ENCODE measurements around the gene PRDM15.

The PRDM15 gene

DNA sequence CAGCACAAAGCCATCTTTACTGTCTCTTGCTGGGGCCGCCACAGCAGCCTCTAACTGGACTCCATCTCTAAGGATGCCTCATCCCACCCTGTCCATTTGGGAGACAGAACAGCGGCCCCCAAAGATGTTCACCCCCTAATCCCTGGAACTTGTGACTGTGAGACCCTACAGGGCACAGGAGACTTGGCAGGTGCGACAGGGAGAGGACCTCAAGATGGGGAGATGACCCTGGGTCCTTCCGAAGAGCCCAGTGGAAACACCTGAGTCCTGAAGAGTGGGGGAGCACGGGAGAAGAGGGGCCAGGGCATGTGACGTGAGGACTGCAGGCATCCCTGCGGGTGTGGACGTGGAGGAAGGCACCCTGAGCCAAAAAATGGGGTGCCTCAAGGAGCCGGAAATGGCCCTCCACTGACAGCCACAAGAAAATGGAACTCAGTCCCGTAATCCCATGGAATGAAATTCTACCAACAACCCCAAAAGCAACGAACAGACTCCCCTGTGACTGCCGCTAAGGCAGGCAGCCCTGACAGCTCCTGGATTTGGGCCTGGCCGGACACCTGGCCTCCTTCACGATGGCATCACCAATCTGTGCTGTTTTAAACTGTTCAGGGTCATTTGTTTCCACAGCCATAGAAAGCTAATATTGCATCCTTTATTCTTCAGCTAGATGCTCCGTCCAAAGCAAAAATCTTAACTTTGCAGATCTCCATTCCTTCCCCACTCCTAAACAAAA lies 40.7 kb upstream of the PRDM15 start:
- in situ Hi-C loops (cut with MboI; ENCODE audit: low sequenced_read_pairs): no loop called here
- no peak overlapping the region for H3K4me3 ChIP-seq
- no peaks in the 10 kb centered on the region for H3K27me3 ChIP-seq (ENCODE audit: low read depth)
- H3K36me3 ChIP-seq (replicated peaks): peaks cover 22% of the 10 kb centered on the region
- H3K9me3 ChIP-seq: no peaks in the 10 kb centered on the region
- no peak for DNase-seq (ENCODE audit: low spot score in 2 of 2)
- H3K4me1 ChIP-seq: no peaks in the 10 kb centered on the region

DNA sequence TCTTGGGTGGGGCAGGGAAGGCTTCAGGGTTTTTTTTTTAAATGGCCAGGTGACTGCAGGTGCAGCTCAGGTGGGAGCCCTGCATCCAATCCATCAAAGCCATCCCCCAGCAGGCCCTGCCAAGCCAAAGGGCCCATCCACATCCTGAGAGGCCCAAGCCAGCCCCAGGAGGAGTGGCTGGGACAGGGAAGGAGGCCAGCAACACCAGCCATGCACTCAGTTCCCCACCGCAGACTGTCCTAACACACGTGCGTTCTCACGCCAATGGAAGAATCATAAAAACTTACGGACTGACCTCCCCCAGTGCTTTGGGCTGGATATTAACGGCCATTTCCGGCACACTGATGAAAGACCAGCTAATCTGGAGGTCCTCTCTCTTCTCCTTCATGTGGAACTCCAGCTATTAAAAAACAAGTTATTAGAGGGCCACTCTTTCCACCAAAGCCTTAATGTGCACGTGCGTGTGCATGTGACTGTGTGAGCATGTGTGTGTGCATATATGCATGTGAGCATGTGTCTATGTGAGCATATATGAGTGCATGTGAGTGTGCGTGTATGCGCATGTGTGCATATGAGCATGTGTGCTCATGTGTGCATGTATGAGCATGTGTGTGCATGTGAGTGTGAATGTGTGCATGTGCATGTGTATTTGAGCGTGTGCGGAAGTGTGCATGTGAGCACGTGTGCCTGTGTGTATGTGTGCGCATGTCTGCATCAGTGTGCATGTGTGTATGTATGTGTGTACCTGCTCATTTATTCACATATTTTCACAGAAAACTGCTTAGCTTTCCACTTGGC lies 39.6 kb upstream of the PRDM15 start:
- Histone ChIP-seq H3K9me3 (no peaks in the 10 kb centered on the region), H3K27me3 (ENCODE audit: low read depth) (no peaks in the 10 kb centered on the region), H3K4me1 (no peaks in the 10 kb centered on the region), H3K36me3 (replicated peaks) (peaks cover 22% of the 10 kb centered on the region), H3K4me3 (no peak overlapping the region)
- DNase-seq (ENCODE audit: low spot score in 2 of 2): no peak
- in situ Hi-C loops (cut with MboI; ENCODE audit: low sequenced_read_pairs): no loop called here

DNA sequence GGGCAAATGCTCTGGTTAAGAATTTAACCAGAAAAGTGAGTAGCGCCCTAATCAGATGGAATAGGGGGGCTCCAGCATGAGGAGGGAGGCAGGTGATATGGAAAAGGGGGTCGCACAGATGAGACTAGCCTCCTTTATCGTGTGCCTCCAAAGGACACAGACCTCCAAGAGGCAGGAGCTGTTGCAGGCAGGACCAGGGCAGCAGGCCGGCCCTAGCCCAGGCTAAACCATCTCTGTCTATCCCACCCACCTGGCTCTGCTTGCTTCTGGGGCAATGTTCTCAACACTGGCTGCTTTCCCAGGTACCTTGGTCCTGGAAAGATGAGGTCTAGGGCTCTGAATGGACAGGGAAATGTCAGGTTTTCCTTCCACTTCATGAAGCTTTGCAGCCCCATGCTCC lies 38.4 kb upstream of the PRDM15 start:
- H3K4me1 ChIP-seq: no peaks in the 10 kb centered on the region
- peaks cover 22% of the 10 kb centered on the region for H3K36me3 ChIP-seq (replicated peaks)
- no peak overlapping the region for H3K4me3 ChIP-seq
- DNase-seq (ENCODE audit: low spot score in 2 of 2): no peak
- no peaks in the 10 kb centered on the region for H3K27me3 ChIP-seq (ENCODE audit: low read depth)
- in situ Hi-C loops (cut with MboI; ENCODE audit: low sequenced_read_pairs): no loop called here
- no peaks in the 10 kb centered on the region for H3K9me3 ChIP-seq

DNA sequence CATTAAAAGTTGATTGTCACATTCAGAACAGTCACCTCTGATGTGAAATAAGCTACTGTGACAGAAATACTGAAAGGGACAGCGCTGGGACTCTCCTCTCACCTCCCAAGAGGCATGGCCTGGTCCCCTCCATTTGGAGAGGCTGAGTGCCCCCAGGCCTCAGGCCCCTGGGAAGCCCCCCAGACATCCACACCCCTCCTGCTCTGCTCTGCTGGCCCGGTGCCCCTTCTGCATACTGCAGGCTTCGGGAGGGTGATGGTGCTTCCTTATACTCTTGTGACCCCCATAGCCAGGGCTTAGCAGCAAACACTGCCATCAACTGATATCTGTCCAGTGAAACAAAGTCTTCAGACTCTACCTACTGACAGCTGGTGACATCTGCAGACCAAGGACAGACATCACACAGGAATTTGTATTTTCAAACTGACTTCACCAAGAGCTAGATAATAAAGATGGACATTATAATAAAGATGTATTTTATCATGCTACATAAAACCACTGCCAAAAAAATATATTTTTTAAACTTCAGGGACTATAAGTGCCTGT lies 37.8 kb upstream of the PRDM15 start:
- no peak for DNase-seq (ENCODE audit: low spot score in 2 of 2)
- no peak overlapping the region for H3K4me3 ChIP-seq
- H3K9me3 ChIP-seq: no peaks in the 10 kb centered on the region
- in situ Hi-C loops (cut with MboI; ENCODE audit: low sequenced_read_pairs): no loop called here
- H3K4me1 ChIP-seq: no peaks in the 10 kb centered on the region
- H3K27me3 ChIP-seq (ENCODE audit: low read depth): no peaks in the 10 kb centered on the region
- peaks cover 24% of the 10 kb centered on the region for H3K36me3 ChIP-seq (replicated peaks)

DNA sequence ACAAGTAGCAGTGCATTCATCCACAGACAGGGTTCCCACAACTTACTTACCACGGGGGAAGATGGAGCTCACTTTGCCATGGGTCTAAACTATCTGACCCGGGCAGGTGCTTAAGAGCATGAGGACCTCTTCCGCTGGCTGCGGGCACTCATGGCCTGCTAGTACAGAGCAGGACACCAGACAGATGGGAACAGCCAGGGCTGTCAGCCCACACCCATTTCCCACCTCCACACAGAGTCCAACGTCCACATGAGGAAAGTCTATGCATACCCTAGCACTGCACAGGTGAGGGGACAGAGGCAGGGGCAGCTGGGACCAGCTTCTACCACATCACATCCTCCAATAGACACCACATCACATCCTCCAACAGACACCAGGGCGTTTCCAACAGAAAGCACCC lies 35.8 kb upstream of the PRDM15 start:
- in situ Hi-C loops (cut with MboI; ENCODE audit: low sequenced_read_pairs): no loop called here
- no peaks in the 10 kb centered on the region for H3K4me1 ChIP-seq
- peaks cover 32% of the 10 kb centered on the region for H3K36me3 ChIP-seq (replicated peaks)
- H3K4me3 ChIP-seq: no peak overlapping the region
- DNase-seq (ENCODE audit: low spot score in 2 of 2): no peak
- no peaks in the 10 kb centered on the region for H3K9me3 ChIP-seq
- no peaks in the 10 kb centered on the region for H3K27me3 ChIP-seq (ENCODE audit: low read depth)

DNA sequence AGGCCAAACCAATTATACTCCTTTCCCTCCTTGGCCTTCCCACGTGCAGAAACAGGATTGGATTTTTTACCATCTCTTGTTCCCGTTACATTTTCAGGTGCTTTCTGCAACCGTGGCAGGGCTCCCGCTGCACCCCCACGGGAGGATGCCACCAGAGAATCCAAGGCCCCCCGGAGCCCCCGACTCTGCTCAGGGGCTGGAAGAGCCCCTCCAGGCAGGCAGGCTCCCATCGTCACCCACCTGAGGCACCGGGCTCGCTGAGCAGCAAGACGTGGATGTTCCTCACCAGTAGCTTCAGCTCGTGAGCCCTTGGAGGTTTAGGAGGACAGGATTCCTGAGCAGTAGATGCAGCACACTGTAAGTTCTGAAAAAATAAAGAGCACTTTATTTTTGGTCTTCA lies 35.2 kb upstream of the PRDM15 start:
- DNase-seq (ENCODE audit: low spot score in 2 of 2): no peak
- Histone ChIP-seq H3K36me3 (replicated peaks) (peaks cover 34% of the 10 kb centered on the region), H3K4me3 (no peak overlapping the region), H3K9me3 (no peaks in the 10 kb centered on the region), H3K27me3 (ENCODE audit: low read depth) (no peaks in the 10 kb centered on the region), H3K4me1 (no peaks in the 10 kb centered on the region)
- in situ Hi-C loops (cut with MboI; ENCODE audit: low sequenced_read_pairs): no loop called here

DNA sequence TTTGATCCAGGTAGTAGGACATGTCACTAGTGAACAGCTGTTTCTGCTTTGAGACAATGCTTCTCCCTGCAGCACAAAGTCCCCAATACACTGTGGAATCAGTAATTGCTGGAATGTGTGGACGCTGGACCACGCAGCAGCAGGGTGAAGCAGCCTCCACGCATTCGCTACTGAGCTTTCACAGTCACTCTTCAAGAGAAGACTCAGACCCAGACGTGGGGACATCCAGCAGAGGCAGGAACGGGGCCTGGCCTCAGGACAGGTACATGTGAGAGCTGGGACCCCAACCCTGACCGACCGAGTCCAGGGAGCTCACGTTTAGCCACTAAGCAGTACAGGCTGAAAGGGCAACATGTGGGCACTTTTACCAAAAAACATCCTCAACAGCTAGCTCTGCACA lies 34.1 kb upstream of the PRDM15 start:
- H3K36me3 ChIP-seq (replicated peaks): peaks cover 41% of the 10 kb centered on the region
- no peak for DNase-seq (ENCODE audit: low spot score in 2 of 2)
- in situ Hi-C loops (cut with MboI; ENCODE audit: low sequenced_read_pairs): no loop called here
- H3K4me1 ChIP-seq: no peaks in the 10 kb centered on the region
- H3K27me3 ChIP-seq (ENCODE audit: low read depth): no peaks in the 10 kb centered on the region
- no peaks in the 10 kb centered on the region for H3K9me3 ChIP-seq
- H3K4me3 ChIP-seq: no peak overlapping the region

DNA sequence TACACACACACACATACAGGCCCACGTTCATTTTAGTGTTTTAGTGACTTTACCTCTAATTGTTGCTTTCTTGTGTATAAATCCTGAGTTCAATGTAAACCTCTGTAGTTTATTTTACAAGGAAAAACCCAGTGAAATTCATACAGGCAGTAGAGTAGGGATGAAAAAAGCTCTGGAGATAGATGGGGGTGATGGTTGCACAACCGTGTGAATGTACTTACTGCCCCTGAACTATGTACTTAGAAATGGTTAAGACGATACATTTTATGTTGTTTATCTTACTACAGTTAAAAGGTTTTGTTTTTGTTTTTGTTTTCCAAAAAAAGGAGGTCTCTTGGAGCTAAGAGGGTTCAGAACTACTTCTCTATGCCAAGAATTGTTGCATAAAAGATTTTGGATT lies 29.7 kb upstream of the PRDM15 start:
- H3K4me1 ChIP-seq: no peaks in the 10 kb centered on the region
- in situ Hi-C loops (cut with MboI; ENCODE audit: low sequenced_read_pairs): no loop called here
- no peak overlapping the region for H3K4me3 ChIP-seq
- DNase-seq (ENCODE audit: low spot score in 2 of 2): no peak
- H3K36me3 ChIP-seq (replicated peaks): peaks cover 33% of the 10 kb centered on the region
- H3K9me3 ChIP-seq: no peaks in the 10 kb centered on the region
- H3K27me3 ChIP-seq (ENCODE audit: low read depth): no peaks in the 10 kb centered on the region

DNA sequence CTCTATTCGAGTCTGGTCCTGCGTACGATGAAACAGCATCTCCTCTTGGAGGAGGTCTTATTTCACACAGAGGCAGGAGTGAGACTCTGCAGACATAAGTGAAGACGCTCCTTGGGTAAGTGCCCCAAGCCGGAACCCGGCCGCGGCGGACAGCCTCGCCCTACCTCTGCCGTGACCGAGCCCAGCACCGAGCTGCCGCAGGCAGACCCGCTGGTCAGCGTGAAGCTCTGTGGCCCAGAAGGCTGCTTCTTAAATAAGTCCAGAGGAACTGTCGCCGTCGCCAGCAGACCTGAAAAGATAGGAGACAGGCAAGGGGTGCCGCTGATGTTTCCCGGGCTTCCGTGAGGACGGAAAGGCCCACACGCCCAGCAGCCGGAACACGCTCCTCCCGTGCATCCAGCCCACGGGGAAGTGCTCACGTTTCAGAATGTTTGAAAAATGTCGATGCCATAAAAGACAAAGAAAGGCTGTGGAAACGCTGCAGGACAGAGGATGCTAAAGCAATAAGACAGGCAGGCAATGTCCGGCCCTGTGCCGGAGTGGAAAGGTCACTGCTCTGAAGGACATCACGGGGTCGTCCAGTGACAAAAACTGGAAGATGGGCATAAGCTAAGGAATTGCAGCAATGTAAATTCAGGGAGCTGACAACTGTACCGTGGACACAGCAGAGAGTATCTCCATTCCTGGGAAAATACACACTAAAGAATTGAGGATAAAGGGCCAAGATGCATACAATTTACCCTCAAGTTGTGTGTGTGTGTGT lies 28.5 kb upstream of the PRDM15 start:
- Histone ChIP-seq H3K4me1 (no peaks in the 10 kb centered on the region), H3K36me3 (replicated peaks) (peaks cover 33% of the 10 kb centered on the region), H3K4me3 (no peak overlapping the region), H3K27me3 (ENCODE audit: low read depth) (no peaks in the 10 kb centered on the region), H3K9me3 (no peaks in the 10 kb centered on the region)
- in situ Hi-C loops (cut with MboI; ENCODE audit: low sequenced_read_pairs): no loop called here
- no peak for DNase-seq (ENCODE audit: low spot score in 2 of 2)

DNA sequence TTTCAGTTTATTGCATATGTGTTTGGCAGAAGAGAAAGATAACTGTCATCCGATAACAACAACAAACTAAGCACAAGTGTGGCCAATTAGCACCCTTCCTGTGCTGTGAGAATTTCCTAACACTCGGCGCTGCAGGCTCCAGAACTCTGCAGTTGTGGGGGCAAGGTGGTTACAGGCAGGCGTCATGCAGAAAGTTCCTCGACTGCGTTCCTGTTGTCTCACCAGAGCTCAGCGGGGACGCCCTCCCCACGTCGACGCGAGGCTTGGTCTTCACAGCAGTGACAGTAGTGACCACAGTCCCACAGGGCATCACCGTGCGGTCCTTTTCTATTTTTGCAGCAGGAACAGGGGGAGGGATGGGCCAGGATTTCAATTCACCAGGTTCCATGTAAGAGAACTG lies 27.6 kb upstream of the PRDM15 start:
- no peak for DNase-seq (ENCODE audit: low spot score in 2 of 2)
- H3K4me3 ChIP-seq: no peak overlapping the region
- no peaks in the 10 kb centered on the region for H3K4me1 ChIP-seq
- H3K36me3 ChIP-seq (replicated peaks): peaks cover 36% of the 10 kb centered on the region
- no peaks in the 10 kb centered on the region for H3K9me3 ChIP-seq
- in situ Hi-C loops (cut with MboI; ENCODE audit: low sequenced_read_pairs): no loop called here
- H3K27me3 ChIP-seq (ENCODE audit: low read depth): no peaks in the 10 kb centered on the region

DNA sequence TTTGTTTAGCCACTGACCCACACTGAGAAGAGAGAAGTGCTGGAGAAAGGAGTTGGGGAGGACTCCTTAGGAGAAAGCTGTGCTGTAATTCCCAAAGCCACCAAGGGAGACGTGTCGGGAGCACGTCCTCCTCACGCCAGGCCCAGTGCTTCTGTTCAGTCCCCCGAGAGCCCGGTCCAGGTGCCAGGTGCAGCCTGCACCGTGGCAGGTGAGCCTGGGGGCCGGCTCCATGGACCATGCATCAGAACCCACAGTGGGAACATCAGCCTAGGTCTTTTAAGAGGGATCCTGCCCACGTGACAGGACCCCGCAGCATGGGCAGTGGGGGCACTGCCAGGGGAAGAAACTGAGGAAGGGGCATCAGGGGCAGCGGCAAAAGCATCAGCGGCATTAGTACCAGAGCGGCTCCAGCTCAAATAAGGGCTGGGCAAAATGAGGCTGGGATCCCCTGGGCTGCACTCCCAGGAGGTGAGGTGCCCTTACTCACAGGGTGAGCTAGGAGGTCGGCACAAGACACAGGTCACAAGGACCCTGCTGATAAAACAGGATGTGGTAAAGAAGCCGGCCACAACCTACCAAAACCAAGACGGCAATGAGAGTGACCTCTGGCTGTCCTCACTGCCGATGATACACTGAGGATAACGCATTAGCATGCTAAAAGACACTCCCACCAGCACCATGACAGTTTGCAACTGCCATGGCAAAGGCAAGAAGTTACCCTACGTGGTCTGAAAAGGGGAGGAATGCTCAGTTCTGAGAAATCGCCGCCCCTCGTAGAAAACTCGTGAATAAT lies 24.6 kb upstream of the PRDM15 start:
- in situ Hi-C loops (cut with MboI; ENCODE audit: low sequenced_read_pairs): no loop called here
- Histone ChIP-seq H3K4me3 (no peak overlapping the region), H3K9me3 (no peaks in the 10 kb centered on the region), H3K4me1 (no peaks in the 10 kb centered on the region), H3K36me3 (replicated peaks) (peaks cover 41% of the 10 kb centered on the region), H3K27me3 (ENCODE audit: low read depth) (no peaks in the 10 kb centered on the region)
- no peak for DNase-seq (ENCODE audit: low spot score in 2 of 2)

DNA sequence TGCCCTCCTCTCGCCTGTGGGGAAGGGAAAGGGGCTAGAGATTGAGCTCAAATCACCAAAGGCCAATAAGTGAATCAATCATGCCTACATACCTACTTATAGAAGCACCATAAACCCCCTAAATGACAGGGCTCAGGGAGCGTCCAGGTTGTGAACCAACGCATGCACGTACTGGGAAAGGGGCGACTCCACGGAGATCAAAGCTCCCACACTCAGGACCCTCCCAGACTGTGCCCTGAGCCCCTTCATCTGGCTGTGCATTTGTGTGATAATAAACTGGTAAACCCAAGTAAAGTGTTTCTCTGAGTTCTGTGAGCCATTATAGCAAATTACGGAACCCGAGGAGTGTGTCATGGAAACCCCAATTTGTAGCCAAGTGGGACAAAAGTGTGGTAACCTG lies 23.8 kb upstream of the PRDM15 start:
- in situ Hi-C loops (cut with MboI; ENCODE audit: low sequenced_read_pairs): no loop called here
- Histone ChIP-seq H3K4me3 (no peak overlapping the region), H3K27me3 (ENCODE audit: low read depth) (no peaks in the 10 kb centered on the region), H3K36me3 (replicated peaks) (peaks cover 41% of the 10 kb centered on the region), H3K4me1 (no peaks in the 10 kb centered on the region), H3K9me3 (no peaks in the 10 kb centered on the region)
- DNase-seq (ENCODE audit: low spot score in 2 of 2): no peak

DNA sequence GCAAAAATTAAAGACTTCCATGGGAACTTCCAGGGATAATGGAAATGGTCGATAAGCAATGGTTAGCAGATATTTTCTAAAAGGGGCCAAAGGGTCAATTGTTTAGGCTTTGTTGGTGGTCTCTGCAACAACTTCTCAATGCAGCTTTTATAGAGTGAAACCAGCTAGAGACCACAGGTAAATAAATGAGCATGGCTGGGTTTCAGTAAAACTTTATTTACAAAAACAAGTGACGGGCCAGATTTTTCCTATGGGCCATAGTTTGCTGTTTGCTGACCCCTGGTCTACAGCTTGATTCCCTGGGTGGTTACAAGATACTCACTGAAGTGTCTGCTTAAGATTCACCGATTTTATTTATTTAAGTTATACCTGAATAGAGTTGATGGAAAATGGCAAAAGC lies 22.6 kb upstream of the PRDM15 start:
- Histone ChIP-seq H3K27me3 (ENCODE audit: low read depth) (no peaks in the 10 kb centered on the region), H3K9me3 (no peaks in the 10 kb centered on the region), H3K4me3 (no peak overlapping the region), H3K36me3 (replicated peaks) (peaks cover 33% of the 10 kb centered on the region), H3K4me1 (no peaks in the 10 kb centered on the region)
- DNase-seq (ENCODE audit: low spot score in 2 of 2): no peak
- in situ Hi-C loops (cut with MboI; ENCODE audit: low sequenced_read_pairs): no loop called here
